GM23248 (cell line): Measurements from ENCODE around the gene MAP6D1. TPM values are rescaled to one million over a fixed set of nuclear protein-coding genes. Genes with fewer than 3 reads are reported as not detected.

ENCODE experiments used
- DNase-seq: peaks from one replicate; pipeline ENCODE4 v3.0.0-alpha.2; 2015
- H2AFZ ChIP-seq: fragments of 200-600 bp; sonication (generic); 2 replicates; pipeline ENCODE4 v1.6.1; 2016; ENCODE audit warnings: antibody characterized with exemption
- H3F3A ChIP-seq: fragments of 200-600 bp; sonication (generic); 2 replicates; pipeline ENCODE4 v1.6.1; 2016; ENCODE audit warnings: mild to moderate bottlenecking, antibody characterized with exemption, mixed run types; ENCODE audit not compliant: insufficient read depth
- H3K27ac ChIP-seq: fragments of 200-600 bp; sonication (generic); 2 replicates; pipeline ENCODE4 v1.5.1; 2016; ENCODE audit warnings: mild to moderate bottlenecking
- H3K27me3 ChIP-seq: fragments of 200-600 bp; sonication (generic); replicated peaks from 2 replicates; pipeline ENCODE4 v1.6.1; 2016; ENCODE audit warnings: mild to moderate bottlenecking; ENCODE audit not compliant: insufficient read depth
- H3K36me3 ChIP-seq: fragments of 200-600 bp; sonication (generic); 2 replicates; pipeline ENCODE4 v1.6.1; 2016; ENCODE audit warnings: low read depth, mild to moderate bottlenecking
- H3K4me1 ChIP-seq: fragments of 200-600 bp; sonication (generic); 2 replicates; pipeline ENCODE4 v1.6.1; 2016; ENCODE audit warnings: mild to moderate bottlenecking; ENCODE audit not compliant: insufficient read depth
- H3K4me2 ChIP-seq: fragments of 200-600 bp; sonication (generic); one replicate; pipeline ENCODE4 v1.6.1; 2016; ENCODE audit warnings: mild to moderate bottlenecking; ENCODE audit not compliant: unreplicated experiment
- H3K4me3 ChIP-seq: fragments of 200-600 bp; sonication (generic); 2 replicates; pipeline ENCODE4 v1.5.1; 2016; ENCODE audit warnings: mild to moderate bottlenecking
- H3K79me2 ChIP-seq: fragments of 200-600 bp; sonication (generic); 2 replicates; pipeline ENCODE4 v1.6.1; 2016; ENCODE audit warnings: mild to moderate bottlenecking; ENCODE audit not compliant: insufficient read depth
- H3K9ac ChIP-seq: fragments of 200-600 bp; sonication (generic); 2 replicates; pipeline ENCODE4 v1.6.1; 2016; ENCODE audit warnings: mild to moderate bottlenecking
- H3K9me2 ChIP-seq: fragments of 200-600 bp; sonication (generic); 2 replicates; pipeline ENCODE4 v1.6.1; 2016; ENCODE audit warnings: mixed run types, mild to moderate bottlenecking, moderate library complexity; ENCODE audit not compliant: insufficient read depth
- H3K9me3 ChIP-seq: fragments of 200-600 bp; sonication (generic); one replicate; pipeline ENCODE4 v1.6.1; 2017; ENCODE audit warnings: low read depth
- H4K20me1 ChIP-seq: fragments of 200-600 bp; sonication (generic); 2 replicates; pipeline ENCODE4 v1.6.0; 2016; ENCODE audit not compliant: insufficient read depth
- EZH2 ChIP-seq: fragments of 200-600 bp; sonication (generic); IDR thresholded peaks from 2 replicates; pipeline ENCODE4 v1.6.1; 2018; ENCODE audit warnings: antibody characterized with exemption, mild to moderate bottlenecking; ENCODE audit not compliant: insufficient read depth, poor library complexity, severe bottlenecking
- EZH2phosphoT487 ChIP-seq: fragments of 200-600 bp; sonication (generic); IDR thresholded peaks from 2 replicates; pipeline ENCODE4 v1.6.1; 2018; ENCODE audit warnings: antibody characterized with exemption, moderate library complexity, mild to moderate bottlenecking, low read depth; ENCODE audit not compliant: insufficient read depth
- WGBS, 2 experiments: methylation state at CpG; one replicate each; pipeline ENCODE4 v1.1.6; 2015 to 2017; ENCODE audit warnings: low lambda C conversion rate in 2 of 2, low coverage in 1 of 2; ENCODE audit errors: missing lambda C conversion rate in 2 of 2; 5-methylcytosine and 5-hydroxymethylcytosine counted together
- in situ Hi-C: fragments of 300-500 bp; cut with MboI; formaldehyde crosslinking; loops from 2 replicates; pipeline ENCODE4 v1.15.0; 2020
- polyA plus RNA-seq: library from polyadenylated mRNA; unstranded; fragments of >200 nt; fragmentation: Nextera tagmentation; extraction: Ambion mirVana; gene quantifications from 2 replicates; pipeline ENCODE4 v1.2.1, GENCODE V29; 2016
- total RNA-seq: library from RNA; depleted of rRNA; stranded (reverse); fragments of >200 nt; shearing (Covaris generic); gene quantifications from 2 replicates; pipeline ENCODE4 v1.2.3, GENCODE V29; 2014

Gene MAP6D1
- total and polyA plus RNA-seq, 2 experiments from 2014 or later: 2.8 to 5.5 TPM

GRCh38 chr3:183807209-183807728 lies 18.1 kb downstream of the MAP6D1 start:
- Histone ChIP-seq H3K36me3 (peaks cover 60% of the 10 kb centered on the region), H3K4me2 (no peak overlapping the region), H3K27me3 (no peaks in the 10 kb centered on the region), H3K9me2 (no peaks in the 10 kb centered on the region), H2AFZ (no peak overlapping the region), H3F3A (no peaks in the 10 kb centered on the region), H3K9ac (no peak overlapping the region), H3K27ac (no peak overlapping the region), H3K4me1 (no peaks in the 10 kb centered on the region), H4K20me1 (no peaks in the 10 kb centered on the region), H3K79me2 (no peaks in the 10 kb centered on the region), H3K9me3 (no peaks in the 10 kb centered on the region), H3K4me3 (no peak overlapping the region)
- DNase-seq: no peak
- in situ Hi-C loops: no loop called here
- 92 to 93% methylated on average over 12 of the region's 12 CpGs for WGBS, 2 experiments
- TF ChIP-seq EZH2phosphoT487 (no peak), EZH2 (no peak)

DNA sequence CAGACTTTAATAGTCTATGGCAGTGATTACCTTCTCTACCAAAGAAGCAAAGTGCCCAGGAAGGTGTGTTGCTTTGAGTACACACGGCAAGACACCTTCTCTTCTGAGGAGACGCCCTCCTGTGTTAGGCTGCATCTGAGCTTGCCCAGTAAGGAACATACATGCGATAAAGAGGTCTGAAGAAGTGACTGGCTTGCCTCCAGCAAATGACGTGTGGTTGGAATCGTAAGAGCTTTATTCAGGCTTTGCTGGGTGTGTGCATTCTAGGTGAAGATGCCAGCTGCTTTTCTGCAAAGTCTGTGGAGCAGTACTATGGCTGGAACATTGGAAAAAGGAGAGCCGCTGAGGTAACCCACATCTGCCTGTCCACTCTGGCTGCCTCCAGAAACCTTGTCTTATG lies 22.4 kb downstream of the MAP6D1 start:
- Histone ChIP-seq H3K27ac (no peak overlapping the region), H3K79me2 (no peaks in the 10 kb centered on the region), H3K4me3 (no peak overlapping the region), H3K9ac (no peak overlapping the region), H3F3A (no peaks in the 10 kb centered on the region), H2AFZ (no peak overlapping the region), H3K27me3 (no peaks in the 10 kb centered on the region), H3K9me3 (no peaks in the 10 kb centered on the region), H3K4me2 (no peak overlapping the region), H3K9me2 (no peaks in the 10 kb centered on the region), H3K36me3 (peaks cover 78% of the 10 kb centered on the region), H3K4me1 (no peaks in the 10 kb centered on the region), H4K20me1 (peaks cover 3% of the 10 kb centered on the region; the same call in 1 of the 2 replicates)
- WGBS, 2 experiments: 80 to 85% methylated on average over 6 of the region's 6 CpGs
- DNase-seq: no peak
- in situ Hi-C loops: no loop called here
- no peak for TF ChIP-seq EZH2phosphoT487
- TF ChIP-seq EZH2: no peak

- Histone ChIP-seq H3F3A (no peaks in the 10 kb centered on the region), H3K4me1 (no peaks in the 10 kb centered on the region), H2AFZ (no peak overlapping the region), H3K4me2 (no peak overlapping the region), H3K9me2 (no peaks in the 10 kb centered on the region), H3K79me2 (no peaks in the 10 kb centered on the region), H3K9me3 (no peaks in the 10 kb centered on the region), H3K9ac (no peak overlapping the region), H4K20me1 (peaks cover 3% of the 10 kb centered on the region; the same call in 1 of the 2 replicates), H3K27ac (no peak overlapping the region), H3K27me3 (no peaks in the 10 kb centered on the region), H3K4me3 (no peak overlapping the region), H3K36me3 (peaks cover 71% of the 10 kb centered on the region)
- DNase-seq: no peak
- TF ChIP-seq EZH2phosphoT487: no peak
- no peak for TF ChIP-seq EZH2
- WGBS, 2 experiments: 72 to 85% methylated on average over 5 of the region's 5 CpGs
- in situ Hi-C loops: no loop called here
Observed at GRCh38 chr3:183801601-183802000, 23.8 kb downstream of the MAP6D1 start.

- H3F3A ChIP-seq: no peaks in the 10 kb centered on the region
- H3K9ac ChIP-seq: no peak overlapping the region
- H3K36me3 ChIP-seq: peaks cover 72% of the 10 kb centered on the region
- no peak overlapping the region for H3K4me2 ChIP-seq
- no peaks in the 10 kb centered on the region for H3K4me1 ChIP-seq
- no peak for TF ChIP-seq EZH2
- TF ChIP-seq EZH2phosphoT487: no peak
- H4K20me1 ChIP-seq: peaks cover 3% of the 10 kb centered on the region; the same call in 1 of the 2 replicates
- DNase-seq: no peak
- no peaks in the 10 kb centered on the region for H3K9me2 ChIP-seq
- no peaks in the 10 kb centered on the region for H3K79me2 ChIP-seq
- no peak overlapping the region for H3K4me3 ChIP-seq
- H3K27ac ChIP-seq: no peak overlapping the region
- H2AFZ ChIP-seq: no peak overlapping the region
- H3K9me3 ChIP-seq: no peaks in the 10 kb centered on the region
- no peaks in the 10 kb centered on the region for H3K27me3 ChIP-seq
- WGBS, 2 experiments: 80 to 83% methylated on average over 8 of the region's 8 CpGs
- in situ Hi-C loops: no loop called here
Observed at GRCh38 chr3:183800243-183800863, 25.0 kb downstream of the MAP6D1 start.
